GM12873 (cell line): ENCODE data around the gene PCYOX1L.

Source experiments
- CTCF ChIP-seq: IDR thresholded peaks from 2 replicates; pipeline ENCODE4 v1.5.1; 2012; ENCODE audit warnings: low read depth, mild to moderate bottlenecking, moderate library complexity, low read length, control low read depth; ENCODE audit not compliant: insufficient read depth; ENCODE audit errors: missing control alignments

Gene PCYOX1L

GRCh38 chr5:149416987-149417710, 59.3 kb downstream of the PCYOX1L start:
- no peak for TF ChIP-seq CTCF

- TF ChIP-seq CTCF, result no peak
These were observed 60.0 kb downstream of the PCYOX1L start for GRCh38 chr5:149417711-149418368.

- TF ChIP-seq CTCF, result no peak
These were observed 61.2 kb downstream of the PCYOX1L start for GRCh38 chr5:149418910-149419531.
